Femur (tissue), 1 donor: ENCODE results near the gene MAP7D3.

Experiments
- DNase-seq: peaks from one replicate; pipeline ENCODE4 v3.0.0-alpha.2; 2017

Gene MAP7D3

DNA sequence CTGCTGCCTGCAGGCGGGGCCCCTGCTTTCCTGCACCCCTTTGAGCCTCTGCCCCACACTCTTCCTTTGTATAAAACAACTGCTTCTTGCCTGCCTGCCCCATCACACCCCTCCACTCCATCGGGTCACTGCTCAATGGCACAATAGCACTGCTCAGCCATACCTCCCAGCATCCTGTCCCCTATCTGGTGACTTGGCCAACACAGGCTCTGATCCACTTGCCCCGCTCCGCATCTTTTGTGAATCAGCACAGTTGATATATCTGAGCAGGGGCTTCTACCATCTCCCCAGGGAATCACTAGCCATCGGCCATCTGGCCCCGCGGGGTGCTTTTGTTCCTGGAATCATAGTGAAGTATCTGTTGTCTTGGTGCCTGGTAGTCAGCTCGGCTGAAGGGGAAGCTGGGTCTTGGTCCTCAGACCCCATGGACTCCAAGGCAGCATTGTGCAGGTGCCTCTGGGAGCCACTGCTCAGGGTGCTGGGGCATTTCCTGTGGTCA is 45.3 kb downstream of the MAP7D3 start:
- no peak for DNase-seq

DNA sequence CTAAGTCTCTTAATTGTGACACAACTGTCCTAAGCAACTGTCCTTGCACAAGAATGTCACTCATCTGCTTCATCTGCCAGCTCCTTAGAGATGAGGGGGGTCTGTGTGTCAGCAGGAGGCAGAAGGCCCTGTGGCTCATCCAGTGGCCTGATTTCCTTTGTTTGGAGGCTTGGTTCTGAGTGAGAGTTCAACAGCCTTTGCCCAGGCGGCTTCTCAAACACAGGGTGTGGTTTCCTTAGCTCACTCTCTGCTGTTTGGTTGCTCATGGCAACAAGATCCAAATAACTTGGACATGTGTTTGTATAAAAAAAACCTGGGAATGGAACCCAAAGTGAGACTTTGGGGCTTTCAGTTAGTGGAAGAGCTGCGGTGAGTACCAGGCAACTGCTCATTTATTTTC is 46.6 kb downstream of the MAP7D3 start:
- peak; percentile 60 for DNase-seq

DNA sequence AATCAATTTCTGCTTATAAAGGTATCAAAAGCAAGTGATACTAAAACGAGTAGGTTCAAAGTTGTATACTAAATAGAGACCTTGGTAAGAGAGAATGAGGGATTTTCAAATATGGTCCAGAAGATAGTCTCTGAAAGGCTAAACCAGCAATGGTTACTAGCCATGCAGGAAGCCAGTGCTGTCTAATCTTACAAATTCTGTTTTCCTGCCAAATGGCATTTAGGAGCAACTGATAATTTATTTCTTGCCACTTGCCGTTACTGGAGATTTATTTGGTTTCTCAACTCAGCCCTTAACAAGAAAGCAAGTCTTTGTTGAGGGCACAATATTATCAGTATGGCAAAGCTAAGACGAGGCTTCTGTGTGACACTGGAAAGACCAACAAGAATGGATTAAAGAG is 47.2 kb downstream of the MAP7D3 start:
- no peak for DNase-seq

DNA sequence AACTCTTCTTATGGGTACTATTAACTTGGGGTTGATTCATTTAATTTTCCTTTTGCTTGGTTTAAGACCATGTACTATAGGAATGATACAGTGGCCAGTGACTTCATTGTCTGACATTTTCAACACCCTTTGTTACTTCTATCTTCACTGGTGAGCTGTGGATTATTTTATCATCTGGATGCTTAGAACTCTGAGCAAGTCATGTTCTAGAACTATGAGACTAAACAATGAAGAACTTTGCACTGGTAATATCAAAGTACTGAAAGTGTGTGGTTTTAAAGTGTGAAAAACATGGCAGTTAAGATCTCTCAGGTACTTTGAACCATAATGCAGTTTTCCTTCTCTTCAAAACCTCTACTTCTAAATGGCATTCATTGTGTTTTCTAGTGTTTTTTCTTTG is 47.8 kb downstream of the MAP7D3 start:
- DNase-seq = no peak

DNA sequence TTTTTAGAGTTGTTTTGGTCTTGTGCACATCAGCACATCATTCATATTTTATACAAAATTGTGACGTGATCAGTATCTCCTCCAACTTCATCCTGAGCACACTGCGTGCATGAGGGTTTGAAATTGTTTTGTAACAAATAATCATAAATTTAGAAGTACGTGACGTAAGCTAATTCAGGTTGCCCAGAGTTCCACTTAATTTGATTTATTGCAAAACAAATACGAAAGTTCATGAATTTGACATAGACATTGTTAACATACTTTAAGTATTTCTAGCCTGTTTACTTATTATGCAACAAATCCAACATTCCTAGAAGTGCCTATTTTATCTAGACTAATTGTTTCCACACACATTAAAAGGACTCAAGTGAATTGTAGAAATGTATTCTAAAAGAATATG is 48.3 kb downstream of the MAP7D3 start:
- DNase-seq = no peak

DNA sequence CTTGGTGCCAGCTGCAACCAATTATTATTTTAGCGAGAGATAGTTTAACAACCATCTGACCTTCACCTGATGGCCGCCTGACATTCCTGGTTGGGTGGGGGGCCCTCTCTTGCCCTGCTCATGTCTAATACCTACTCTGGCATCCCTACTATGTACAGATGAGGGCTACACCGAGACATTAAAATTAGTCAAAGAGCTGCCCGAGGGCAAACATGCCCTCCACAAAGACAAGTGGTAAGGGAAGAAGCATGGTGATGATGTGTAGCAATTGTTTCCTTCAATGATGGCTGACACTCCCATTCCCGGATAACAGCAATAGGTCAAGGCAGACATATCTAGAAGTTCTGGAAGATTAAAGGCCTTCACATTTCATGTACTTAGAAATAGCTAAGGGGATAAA is 49.6 kb downstream of the MAP7D3 start:
- DNase-seq = no peak

DNA sequence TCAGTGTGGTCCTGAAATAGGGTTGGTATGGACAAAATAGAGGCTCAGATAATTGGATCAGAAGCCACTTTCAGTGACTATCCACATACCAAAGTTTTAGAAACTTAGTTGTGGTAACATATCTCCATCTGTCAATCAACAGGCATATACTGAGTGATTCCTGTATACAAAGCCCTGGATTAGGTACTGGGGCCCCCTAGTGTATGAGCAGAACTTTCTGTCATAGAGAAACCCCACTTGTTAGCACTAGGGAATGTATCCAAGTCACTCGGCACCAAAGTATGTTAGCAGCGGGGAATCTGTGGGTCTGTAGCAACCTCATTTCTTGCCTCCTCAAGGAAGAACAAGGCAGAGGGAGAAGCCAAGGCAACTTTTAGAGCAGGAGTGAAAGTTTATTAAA is 50.7 kb downstream of the MAP7D3 start:
- DNase-seq = no peak

DNA sequence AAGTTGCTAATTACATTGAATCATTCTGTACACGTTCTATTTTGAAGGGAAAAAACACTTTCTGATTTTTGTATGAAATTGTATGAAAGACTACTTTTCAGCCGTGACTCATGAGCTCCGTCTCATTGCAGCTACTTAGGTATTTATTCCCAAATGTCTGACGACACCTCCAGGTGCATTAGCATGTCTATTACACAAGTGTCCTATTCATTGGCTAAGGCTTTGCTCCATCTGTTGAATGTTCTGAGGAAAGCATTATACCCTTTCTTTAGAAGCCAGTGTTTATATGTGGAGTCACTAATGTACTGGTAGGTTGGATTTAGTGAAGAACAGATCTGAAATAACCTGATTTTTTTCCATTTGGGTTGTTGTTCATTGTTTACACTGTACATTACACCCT is 51.8 kb downstream of the MAP7D3 start:
- no peak for DNase-seq

DNA sequence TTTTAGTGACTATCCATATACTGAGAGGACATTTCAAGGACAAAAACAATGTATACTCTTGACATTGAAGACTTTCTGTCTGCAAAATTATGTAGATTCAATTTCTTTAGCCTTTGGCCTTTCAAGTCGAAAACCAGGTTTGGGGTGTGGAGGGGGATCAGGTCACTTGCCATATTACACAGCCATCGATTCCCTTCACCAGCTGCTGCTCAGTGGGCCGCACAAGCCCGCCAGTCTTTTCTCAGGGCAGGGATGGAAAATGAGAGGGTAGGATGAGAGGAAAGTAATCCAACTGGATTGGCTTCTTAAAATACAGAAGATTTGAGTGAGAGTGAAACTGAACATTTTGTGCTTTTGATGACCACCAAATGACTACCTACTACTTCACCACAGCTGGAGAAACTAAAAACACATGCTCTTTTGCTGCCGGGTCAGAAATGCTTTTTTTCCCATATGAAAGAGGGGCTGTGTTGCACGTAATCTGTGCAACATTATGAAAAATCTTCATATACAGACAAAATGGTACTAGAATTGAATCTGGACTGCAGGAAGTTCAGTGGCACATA is 52.4 kb downstream of the MAP7D3 start:
- DNase-seq = no peak

DNA sequence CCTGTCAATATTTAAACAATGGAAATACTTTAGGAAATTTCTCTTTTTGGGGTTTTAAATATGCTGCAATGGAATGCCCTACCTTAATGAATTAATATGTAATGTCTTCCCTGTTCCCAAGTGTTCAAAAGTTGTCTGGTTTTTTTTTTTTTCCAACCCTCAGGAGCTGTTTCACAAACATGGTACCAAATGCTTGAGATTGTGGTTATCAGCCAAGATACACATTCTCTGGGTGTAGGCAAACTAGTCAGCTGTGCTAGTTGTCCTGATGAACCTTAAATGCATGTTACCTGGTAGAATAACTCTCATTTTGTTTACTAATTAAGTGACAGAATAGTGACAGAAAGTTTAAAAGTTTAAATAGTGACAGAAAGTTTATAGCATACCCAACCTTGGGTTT is 53.2 kb downstream of the MAP7D3 start:
- DNase-seq = no peak

DNA sequence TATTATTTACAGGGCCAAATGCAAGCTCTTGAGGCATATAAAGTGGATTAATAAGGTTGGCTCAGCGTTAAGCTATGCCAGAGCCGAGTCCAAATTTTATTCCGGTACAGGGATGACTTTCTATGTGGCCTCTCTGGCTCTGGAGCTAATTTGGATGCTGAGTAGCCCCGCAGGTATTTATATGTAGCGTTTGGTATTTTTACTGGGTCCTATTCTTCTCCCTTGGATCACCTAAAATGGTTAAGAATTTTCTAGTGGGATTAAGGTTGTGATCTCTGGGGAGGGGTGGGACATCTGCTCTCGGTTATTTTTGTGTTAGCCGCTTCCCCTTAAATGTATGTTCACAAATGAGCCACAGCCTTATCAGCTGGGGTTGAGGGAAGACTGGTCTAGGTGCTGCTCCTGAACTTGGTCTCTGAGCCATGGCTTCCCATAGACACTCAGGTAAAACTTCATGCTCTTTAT is 54.5 kb downstream of the MAP7D3 start:
- DNase-seq = no peak

DNA sequence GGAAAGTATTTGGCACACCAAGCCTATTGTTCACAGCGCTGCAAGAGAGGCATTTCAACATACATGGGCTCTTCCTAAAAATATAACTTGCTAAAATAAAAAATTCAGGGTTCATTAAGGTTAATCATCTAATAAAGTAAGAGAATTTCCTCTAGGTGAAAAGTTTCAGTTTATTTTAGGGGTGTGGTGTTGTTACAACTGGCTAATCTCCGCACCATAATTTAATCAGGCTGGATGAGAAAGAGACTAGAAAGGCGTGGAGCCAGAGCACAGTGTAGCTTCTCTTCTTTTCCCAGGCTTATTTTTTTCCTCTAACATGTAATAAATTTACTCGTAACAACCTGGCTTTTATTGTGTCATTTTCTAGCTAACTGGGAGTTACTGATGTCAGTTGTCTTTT is 56.0 kb downstream of the MAP7D3 start:
- no peak for DNase-seq

DNA sequence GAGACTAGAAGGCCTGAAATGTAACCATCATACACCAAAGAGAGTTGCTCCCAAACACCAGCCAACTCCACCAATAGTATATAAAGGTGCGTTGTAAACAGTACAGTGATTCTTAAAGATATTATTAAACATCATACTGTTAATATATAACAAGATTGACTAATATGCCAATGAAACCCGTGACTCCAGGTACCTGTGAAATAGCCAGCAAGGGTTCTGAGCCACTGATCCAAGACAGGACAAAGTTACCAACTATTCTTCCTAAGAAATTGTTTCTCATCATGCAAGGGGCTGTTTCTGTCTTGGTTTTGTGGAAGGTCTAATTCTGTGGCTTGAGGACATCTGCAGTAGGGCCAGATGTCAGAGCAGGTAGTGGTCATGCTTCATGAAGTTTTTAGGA is 56.7 kb downstream of the MAP7D3 start:
- DNase-seq = no peak

DNA sequence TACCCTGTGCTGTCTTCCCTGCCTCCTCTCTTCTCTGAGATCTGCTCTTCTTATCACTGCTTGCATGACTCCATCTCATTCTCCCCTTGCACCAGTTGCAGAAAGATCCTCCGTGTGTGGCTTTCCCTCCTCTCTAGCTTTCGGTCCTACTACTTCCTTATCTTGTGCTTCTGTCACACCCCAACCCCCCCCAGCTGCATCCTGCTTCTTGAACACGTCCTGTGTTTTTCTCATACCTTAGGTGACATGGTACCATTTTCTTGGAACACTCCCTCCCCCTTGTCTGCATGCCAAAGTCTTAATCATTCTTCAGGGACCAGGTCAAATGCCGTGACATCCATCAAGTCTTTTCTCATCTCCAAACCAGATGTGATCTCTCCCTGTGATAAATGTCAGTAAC is 57.4 kb downstream of the MAP7D3 start:
- no peak for DNase-seq

DNA sequence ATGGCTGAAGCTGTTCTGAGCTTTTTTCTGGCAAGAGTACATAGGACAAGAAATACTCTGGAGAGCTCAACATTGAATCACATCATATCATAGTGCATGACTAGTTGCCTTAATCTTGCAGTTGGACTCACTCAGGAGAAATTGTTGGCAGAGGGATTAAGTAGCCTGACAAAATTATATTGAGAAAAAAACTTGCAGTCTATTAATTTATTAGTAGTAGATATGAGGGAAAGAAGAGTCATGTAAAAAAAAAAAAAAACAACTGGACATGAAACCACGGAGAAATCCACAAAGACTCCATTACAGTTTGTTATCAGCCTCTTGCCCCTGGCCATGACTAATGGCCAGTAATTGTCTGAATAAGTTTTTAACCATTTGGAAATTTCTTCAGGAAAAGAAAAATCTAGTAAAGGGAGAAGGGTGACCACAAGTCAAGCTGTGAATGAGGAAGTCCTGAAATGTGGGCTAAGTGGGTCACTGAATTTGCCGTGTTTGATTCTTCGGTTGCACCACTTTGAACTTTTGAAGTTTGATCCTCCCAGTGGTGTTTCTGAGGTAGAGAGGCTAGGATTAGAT is 58.3 kb downstream of the MAP7D3 start:
- DNase-seq = no peak

DNA sequence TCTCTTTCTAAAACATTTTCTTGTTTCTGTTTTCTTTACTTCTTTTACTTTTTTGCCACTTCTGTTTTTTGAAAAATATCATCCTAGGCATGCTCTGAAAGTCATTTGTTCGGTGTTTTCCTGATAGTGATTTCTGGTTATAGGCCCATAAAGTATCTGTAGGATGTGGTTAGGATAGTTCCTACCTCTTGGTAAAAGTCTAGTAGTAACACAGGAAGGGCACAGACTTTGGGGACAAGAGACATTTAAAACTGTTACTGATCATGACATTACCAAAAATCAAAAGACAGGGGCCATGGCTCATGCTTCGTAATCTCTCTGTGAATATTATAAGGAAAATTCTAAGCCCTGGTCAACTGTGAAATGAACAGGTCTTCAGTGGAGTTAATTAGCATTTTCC is 59.1 kb downstream of the MAP7D3 start:
- DNase-seq = no peak

DNA sequence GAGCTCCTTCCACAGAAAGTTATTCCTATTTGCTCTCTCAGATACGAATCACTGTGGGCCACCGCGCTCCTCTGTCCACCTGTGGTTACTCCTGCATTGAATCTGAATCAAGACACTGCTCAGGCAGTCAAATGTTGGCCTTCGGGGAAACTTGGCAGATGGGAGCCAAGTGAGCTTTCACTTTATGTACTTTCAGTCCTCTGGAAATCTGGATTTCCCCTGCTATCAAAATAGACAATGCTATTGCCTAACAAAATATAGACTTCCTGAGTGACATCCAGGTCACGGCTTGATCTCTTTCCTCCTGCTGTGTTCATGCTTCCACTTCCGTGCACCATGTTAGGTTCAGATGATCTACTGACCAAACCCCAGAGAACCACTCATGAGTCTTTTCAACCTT is 60.0 kb downstream of the MAP7D3 start:
- DNase-seq = no peak

DNA sequence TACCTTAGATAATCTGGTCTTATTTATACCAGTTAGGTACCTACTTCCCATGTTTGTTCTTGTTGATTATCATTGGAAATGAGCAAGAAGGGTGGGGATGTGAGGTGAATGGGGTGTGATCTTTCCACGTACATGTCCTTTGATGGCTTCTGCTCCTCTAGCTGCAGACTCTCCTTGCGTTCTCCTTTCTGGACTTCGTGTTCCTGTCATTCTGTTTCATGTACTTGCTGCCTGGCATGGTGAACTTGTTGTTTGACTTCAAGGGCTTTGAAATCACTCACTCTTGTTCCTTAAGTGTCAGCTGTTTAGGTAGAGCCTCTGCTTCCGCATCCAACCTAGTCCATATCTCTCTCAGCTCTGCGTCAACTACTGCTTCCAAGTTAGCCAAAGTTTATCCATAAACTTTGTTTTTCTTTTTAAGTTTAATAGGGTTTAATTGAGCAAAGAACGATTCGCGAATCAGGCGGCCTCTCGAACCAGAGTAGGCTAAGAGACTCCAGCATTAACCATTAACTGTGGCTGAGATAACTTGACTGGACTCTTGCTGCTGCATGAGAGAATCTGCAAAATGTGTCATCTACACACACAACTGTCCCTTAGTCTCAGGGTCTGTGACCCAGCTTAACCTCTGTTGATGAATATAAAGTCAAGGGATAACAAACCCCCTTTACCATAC is 61.0 kb downstream of the MAP7D3 start:
- no peak for DNase-seq

DNA sequence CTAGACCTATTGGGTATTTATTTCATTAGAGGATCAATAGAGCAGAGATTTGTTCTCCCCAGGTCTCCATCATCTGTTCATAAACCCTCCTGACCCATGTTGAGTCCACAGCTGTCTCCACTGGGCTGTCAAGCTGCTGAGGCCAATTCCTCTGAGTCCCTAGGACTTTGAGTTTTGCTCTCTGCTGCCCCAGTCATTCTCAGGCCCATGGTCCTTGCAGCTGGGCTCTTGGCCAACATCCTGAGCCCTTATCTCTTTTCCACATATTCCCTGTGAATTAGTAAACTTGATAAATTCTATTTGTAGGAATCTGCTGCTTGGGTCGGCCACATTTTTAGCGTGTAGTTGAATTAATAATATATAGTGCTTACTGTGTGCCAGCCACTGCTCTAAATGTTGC is 62.0 kb downstream of the MAP7D3 start:
- DNase-seq = no peak

DNA sequence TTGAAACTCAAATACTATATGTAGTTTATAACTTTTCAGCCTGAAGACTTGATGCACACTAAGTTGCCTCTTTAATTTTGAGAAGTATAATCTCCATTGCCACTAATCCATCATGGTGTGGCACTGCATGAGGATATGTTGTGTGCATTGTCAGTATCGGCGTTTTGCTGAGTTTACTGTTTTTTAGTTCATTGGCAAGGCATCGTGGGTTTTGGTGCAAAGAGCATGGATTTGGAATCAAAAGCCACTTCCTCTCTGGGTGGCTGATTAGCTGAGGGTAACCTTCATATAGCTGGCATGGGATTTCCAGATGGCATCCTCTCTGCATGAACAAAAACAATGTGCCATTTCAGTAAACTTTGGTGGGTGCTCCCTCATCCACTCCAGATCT is 65.2 kb downstream of the MAP7D3 start:
- DNase-seq = no peak

DNA sequence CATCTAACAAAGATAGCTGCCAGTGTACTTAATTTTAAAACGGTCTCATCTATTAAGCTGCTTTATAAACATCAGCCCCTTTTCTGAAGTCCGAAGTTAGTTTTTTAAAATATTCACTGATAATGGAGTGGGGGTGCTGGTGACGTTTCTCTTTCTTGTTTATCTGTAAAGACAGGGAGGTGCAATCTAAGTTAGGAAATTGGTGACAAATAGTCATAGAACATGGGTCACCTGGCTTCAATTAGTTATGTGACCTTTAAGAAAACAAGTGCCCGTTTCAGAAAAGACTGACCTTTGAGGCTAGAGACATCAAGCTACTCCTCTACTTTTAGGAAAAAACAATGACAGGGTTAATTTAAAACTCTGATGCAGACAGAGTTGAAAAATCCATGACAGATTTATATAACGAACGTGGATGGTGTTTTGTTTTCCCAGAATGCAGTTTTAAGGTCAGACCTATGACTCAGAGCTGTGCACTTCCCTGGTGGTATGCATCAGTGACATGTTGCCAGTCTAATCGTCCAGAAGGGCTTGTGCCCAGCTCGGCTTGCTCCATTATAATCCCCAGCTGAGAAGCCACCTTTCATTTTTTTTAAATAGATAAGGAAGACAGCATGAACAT is 65.7 kb downstream of the MAP7D3 start:
- no peak for DNase-seq

DNA sequence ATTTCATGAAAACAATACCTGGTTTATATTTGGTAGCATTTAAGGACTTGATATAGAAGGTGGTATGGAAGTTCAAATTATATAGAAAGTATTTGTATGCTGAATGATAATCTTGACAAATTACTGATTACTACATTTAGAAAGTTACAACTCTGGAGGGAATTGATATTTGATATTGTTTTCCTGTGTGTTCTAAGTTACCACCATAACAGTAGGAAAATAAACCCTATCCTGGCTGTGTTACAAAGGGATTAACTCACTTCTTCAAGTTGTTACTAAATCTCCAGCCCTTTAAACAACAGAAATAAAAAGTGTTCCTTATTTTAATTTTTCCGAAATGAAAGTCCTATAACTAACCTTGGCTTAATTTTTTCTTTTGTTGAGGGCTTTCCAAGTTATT is 67.3 kb downstream of the MAP7D3 start:
- no peak for DNase-seq

DNA sequence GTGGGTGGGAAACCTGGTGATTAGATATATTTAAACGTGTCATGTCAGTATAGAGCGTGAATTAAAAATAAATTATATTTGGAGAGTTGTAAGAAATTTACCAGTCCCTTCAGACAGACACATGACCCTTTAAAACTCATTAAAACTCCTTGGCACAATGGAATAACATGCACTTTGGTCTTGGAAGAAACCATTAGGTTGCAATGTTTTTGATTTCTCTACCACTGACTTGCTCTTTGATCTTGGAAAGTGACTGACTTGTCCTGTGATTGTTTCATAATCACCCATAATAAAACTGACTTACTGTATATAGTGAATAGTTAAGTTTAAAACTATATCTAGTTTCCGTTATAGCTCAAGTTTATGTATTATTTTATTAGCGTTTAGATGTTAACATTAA is 68.0 kb downstream of the MAP7D3 start:
- no peak for DNase-seq

DNA sequence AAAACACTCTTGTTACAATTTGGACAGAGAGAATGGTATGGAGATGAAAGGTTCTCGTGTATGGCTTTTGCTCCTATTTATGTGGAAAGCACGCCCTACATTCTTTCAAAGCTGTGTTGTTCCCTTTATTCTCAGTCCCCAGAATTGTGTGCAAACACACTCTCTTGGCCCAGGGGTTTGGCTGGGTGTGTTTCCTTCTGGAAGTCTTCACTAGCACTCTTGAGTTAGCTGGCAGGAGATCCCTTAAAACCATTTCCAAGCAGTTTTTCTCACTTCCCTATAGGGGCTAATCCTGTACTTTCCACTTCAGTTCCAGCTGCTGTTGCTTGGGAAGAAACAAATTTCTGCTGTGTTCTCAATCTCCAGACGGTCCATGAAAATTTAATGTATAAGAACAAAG is 68.8 kb downstream of the MAP7D3 start:
- peak; percentile 76 for DNase-seq
